Activated CD8-positive, alpha-beta memory T cell treated with anti-CD3 and anti-CD28 coated beads for 36 hours (primary cell): Measurements from ENCODE around the gene PTPRR. TPM values are rescaled to one million over a fixed set of nuclear protein-coding genes. Genes with fewer than 3 reads are reported as not detected.

Experiments used
- CTCF ChIA-PET: fragments of 350-600 bp; sonication (Branson Sonifier 250); formaldehyde crosslinking; loops from one replicate; lab custom pipeline; 2021; ENCODE audit warnings: antibody characterized with exemption; lab: Charles Lee
- POLR2A ChIA-PET: fragments of 350-600 bp; sonication (Branson Sonifier 250); formaldehyde crosslinking; loops from one replicate; lab custom pipeline; 2021; ENCODE audit warnings: antibody characterized with exemption; lab: Charles Lee
- total RNA-seq, 2 experiments: library from RNA; stranded (reverse); gene quantifications; one replicate each; pipeline ENCODE4 v1.2.3, GENCODE V29; 2021

Gene PTPRR
- not detected for total RNA-seq

- CTCF ChIA-PET, result no interaction called here
- POLR2A ChIA-PET, result no interaction called here
Measured at GRCh38 chr12:70920251-70920851, at the start of gene PTPRR. TSS of gene PTPRR (minus strand) at chr12:70920738. CDS start at chr12:70920390, 348 bp downstream.

- ChIA-PET POLR2A (no interaction called here), CTCF (no interaction called here)
Measured at GRCh38 chr12:70966996-70967790, 46.7 kb upstream of the PTPRR start.

- ChIA-PET POLR2A (no interaction called here), CTCF (no interaction called here)
Measured at GRCh38 chr12:70966046-70966445, 45.5 kb upstream of the PTPRR start.

GRCh38 chr12:70964867-70965510 is 44.5 kb upstream of the PTPRR start:
- ChIA-PET CTCF (no interaction called here), POLR2A (no interaction called here)

- POLR2A ChIA-PET, result no interaction called here
- CTCF ChIA-PET, result no interaction called here
Measured at GRCh38 chr12:70963081-70963660, 42.6 kb upstream of the PTPRR start.

- CTCF ChIA-PET, result no interaction called here
- POLR2A ChIA-PET, result no interaction called here
Measured at GRCh38 chr12:70962226-70962794, 41.8 kb upstream of the PTPRR start.

- POLR2A ChIA-PET, result no interaction called here
- CTCF ChIA-PET, result no interaction called here
Measured at GRCh38 chr12:70960484-70960883, 39.9 kb upstream of the PTPRR start.

GRCh38 chr12:70955415-70955814 is 34.9 kb upstream of the PTPRR start:
- ChIA-PET CTCF (no interaction called here), POLR2A (no interaction called here)

GRCh38 chr12:70950451-70950850 is 29.9 kb upstream of the PTPRR start:
- CTCF ChIA-PET, result no interaction called here
- POLR2A ChIA-PET, result no interaction called here

- POLR2A ChIA-PET, result no interaction called here
- CTCF ChIA-PET, result no interaction called here
Measured at GRCh38 chr12:70948976-70949336, 28.4 kb upstream of the PTPRR start.

GRCh38 chr12:70948236-70948975 is 27.9 kb upstream of the PTPRR start:
- CTCF ChIA-PET, result no interaction called here
- POLR2A ChIA-PET, result no interaction called here

GRCh38 chr12:70936203-70936813 is 15.8 kb upstream of the PTPRR start:
- POLR2A ChIA-PET, result no interaction called here

GRCh38 chr12:70933133-70933532 is 12.6 kb upstream of the PTPRR start:
- ChIA-PET POLR2A (no interaction called here), CTCF (no interaction called here)

More at GRCh38 chr12:70936203-70936813, 15.8 kb upstream of the PTPRR start:
- CTCF ChIA-PET, result no interaction called here

GRCh38 chr12:70929029-70929428 is 8.5 kb upstream of the PTPRR start:
- POLR2A ChIA-PET, result no interaction called here
- CTCF ChIA-PET, result no interaction called here

- ChIA-PET POLR2A (no interaction called here), CTCF (no interaction called here)
Measured at GRCh38 chr12:70928071-70928470, 7.5 kb upstream of the PTPRR start.

GRCh38 chr12:70927356-70927755 is 6.8 kb upstream of the PTPRR start:
- ChIA-PET CTCF (no interaction called here), POLR2A (no interaction called here)

GRCh38 chr12:70925539-70925938 is 5.0 kb upstream of the PTPRR start:
- POLR2A ChIA-PET, result no interaction called here
- CTCF ChIA-PET, result no interaction called here

- POLR2A ChIA-PET, result no interaction called here
- CTCF ChIA-PET, result no interaction called here
Measured at GRCh38 chr12:70920891-70921290, 353 bp upstream of the PTPRR start.

GRCh38 chr12:70919597-70920035 is 922 bp downstream of the PTPRR start:
- POLR2A ChIA-PET, result no interaction called here
- CTCF ChIA-PET, result no interaction called here
